Parathyroid adenoma (tissue), 2 donors: ENCODE data around the gene STAU1.
"Not testable (repeated sequence)": the region's sequence is repeated elsewhere in the genome, so short reads cannot be mapped to it uniquely, and the experiment has no call there.

Source experiments
- H2AFZ ChIP-seq: fragments of 300-600 bp; sonication (generic); one replicate; pipeline ENCODE4 v1.7.0; 2017; ENCODE audit warnings: antibody characterized with exemption, mild to moderate bottlenecking
- H3K27ac ChIP-seq: fragments of 300-600 bp; sonication (generic); one replicate; pipeline ENCODE4 v1.7.0; 2017
- H3K27me3 ChIP-seq: fragments of 300-600 bp; sonication (generic); one replicate; pipeline ENCODE4 v1.7.0; 2017; ENCODE audit warnings: low read length; ENCODE audit not compliant: control insufficient read depth, insufficient read depth
- H3K36me3 ChIP-seq: fragments of 300-600 bp; sonication (generic); one replicate; pipeline ENCODE4 v1.7.0; 2017; ENCODE audit warnings: low read length; ENCODE audit not compliant: control insufficient read depth, insufficient read depth
- H3K4me1 ChIP-seq: fragments of 300-600 bp; sonication (generic); one replicate; pipeline ENCODE4 v1.7.0; 2017; ENCODE audit warnings: control low read depth
- H3K4me2 ChIP-seq: fragments of 300-600 bp; sonication (generic); one replicate; pipeline ENCODE4 v1.7.0; 2017; ENCODE audit warnings: low read length
- H3K4me3 ChIP-seq: fragments of 300-600 bp; sonication (generic); one replicate; pipeline ENCODE4 v1.7.0; 2017; ENCODE audit warnings: low read depth, low read length
- H3K79me2 ChIP-seq: fragments of 300-600 bp; sonication (generic); one replicate; pipeline ENCODE4 v1.7.0; 2017; ENCODE audit warnings: control low read depth
- H3K9ac ChIP-seq: fragments of 300-600 bp; sonication (generic); one replicate; pipeline ENCODE4 v1.7.0; 2017; ENCODE audit warnings: mild to moderate bottlenecking
- H3K9me3 ChIP-seq: fragments of 300-600 bp; sonication (generic); one replicate; pipeline ENCODE4 v1.7.0; 2017; ENCODE audit warnings: low read length; ENCODE audit not compliant: control insufficient read depth
- TF ChIP-seq, protein P1 (sequence below): fragments of 300-600 bp; sonication (generic); IDR thresholded peaks from one replicate; pipeline ENCODE4 v1.7.0; 2017; ENCODE audit warnings: antibody characterized with exemption, mild to moderate bottlenecking
- donor health status: primary hyperparathyroidism.

Gene STAU1

DNA sequence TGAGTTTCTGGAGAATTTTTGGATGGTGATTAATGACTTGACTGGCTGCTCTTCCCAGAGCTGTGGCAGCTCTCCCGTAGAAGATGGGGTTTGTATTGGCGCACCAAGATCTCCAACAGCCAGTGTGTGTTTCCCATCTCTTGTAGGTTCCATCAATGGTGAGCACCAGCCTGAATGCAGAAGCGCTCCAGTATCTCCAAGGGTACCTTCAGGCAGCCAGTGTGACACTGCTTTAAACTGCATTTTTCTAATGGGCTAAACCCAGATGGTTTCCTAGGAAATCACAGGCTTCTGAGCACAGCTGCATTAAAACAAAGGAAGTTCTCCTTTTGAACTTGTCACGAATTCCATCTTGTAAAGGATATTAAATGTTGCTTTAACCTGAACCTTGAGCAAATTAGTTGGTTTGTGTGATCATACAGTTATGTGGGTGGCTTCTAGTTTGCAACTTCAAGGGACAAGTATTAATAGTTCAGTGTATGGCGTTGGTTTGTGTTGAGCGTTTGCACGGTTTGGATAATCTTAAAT lies 91.9 kb downstream of the STAU1 start:
- H3K4me1 ChIP-seq, result no peaks in the 10 kb centered on the region
- H3K36me3 ChIP-seq, result no peaks in the 10 kb centered on the region
- H3K27ac ChIP-seq, result no peak overlapping the region
- TF ChIP-seq, protein P1, sequence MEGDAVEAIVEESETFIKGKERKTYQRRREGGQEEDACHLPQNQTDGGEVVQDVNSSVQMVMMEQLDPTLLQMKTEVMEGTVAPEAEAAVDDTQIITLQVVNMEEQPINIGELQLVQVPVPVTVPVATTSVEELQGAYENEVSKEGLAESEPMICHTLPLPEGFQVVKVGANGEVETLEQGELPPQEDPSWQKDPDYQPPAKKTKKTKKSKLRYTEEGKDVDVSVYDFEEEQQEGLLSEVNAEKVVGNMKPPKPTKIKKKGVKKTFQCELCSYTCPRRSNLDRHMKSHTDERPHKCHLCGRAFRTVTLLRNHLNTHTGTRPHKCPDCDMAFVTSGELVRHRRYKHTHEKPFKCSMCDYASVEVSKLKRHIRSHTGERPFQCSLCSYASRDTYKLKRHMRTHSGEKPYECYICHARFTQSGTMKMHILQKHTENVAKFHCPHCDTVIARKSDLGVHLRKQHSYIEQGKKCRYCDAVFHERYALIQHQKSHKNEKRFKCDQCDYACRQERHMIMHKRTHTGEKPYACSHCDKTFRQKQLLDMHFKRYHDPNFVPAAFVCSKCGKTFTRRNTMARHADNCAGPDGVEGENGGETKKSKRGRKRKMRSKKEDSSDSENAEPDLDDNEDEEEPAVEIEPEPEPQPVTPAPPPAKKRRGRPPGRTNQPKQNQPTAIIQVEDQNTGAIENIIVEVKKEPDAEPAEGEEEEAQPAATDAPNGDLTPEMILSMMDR, result no peak
- no peak overlapping the region for H3K4me2 ChIP-seq
- H3K27me3 ChIP-seq, result no peaks in the 10 kb centered on the region
- no peak overlapping the region for H3K4me3 ChIP-seq
- H2AFZ ChIP-seq, result no peak overlapping the region
- H3K9me3 ChIP-seq, result no peaks in the 10 kb centered on the region
- no peak overlapping the region for H3K9ac ChIP-seq
- no peaks in the 10 kb centered on the region for H3K79me2 ChIP-seq

DNA sequence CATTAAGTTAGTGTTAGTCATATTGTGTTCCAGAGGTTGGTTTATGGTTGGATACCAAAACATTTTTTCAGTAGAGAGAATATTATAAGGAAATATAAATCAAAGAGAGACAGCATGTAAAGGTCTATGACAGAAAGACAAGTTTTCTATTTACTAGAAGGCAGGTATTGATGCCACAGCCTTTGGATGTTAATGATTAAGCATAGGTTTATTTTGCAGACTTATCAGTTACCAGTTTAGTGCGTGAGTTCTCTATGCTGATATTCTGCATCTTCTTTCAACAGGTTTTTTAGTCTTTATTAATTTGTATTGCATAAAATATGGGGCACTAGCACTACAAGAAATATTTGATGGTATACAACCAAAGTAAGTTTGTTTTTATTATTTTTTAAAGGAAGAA lies 96.4 kb downstream of the STAU1 start:
- H3K4me2 ChIP-seq, result no peak overlapping the region
- H3K9me3 ChIP-seq, result no peaks in the 10 kb centered on the region
- no peaks in the 10 kb centered on the region for H3K79me2 ChIP-seq
- no peak overlapping the region for H3K27ac ChIP-seq
- H3K4me1 ChIP-seq, result no peaks in the 10 kb centered on the region
- no peak overlapping the region for H3K4me3 ChIP-seq
- no peak overlapping the region for H3K9ac ChIP-seq
- H2AFZ ChIP-seq, result no peak overlapping the region
- H3K36me3 ChIP-seq, result no peaks in the 10 kb centered on the region
- TF ChIP-seq, protein P1, result no peak
- H3K27me3 ChIP-seq, result no peaks in the 10 kb centered on the region

DNA sequence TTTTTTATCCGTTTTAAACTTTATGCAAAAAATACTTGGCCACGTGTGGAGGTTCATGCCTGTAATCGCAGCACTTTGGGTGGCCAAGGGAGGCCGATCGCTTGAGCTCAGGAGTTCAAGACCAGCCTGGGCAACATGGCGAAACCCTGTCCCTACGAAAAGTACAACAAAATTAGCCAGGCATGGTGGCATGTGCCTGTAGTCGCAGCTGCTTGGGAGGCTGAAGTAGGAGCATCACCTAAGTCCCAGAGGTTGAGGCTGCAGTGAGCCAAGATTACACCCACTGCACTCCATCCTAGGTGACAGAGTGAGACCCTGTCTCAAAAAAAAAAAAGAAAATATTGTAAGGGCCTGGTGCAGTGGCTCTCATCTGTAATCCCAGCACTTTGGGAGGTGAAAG lies 97.0 kb downstream of the STAU1 start:
- H3K79me2 ChIP-seq, result no peaks in the 10 kb centered on the region
- H3K27me3 ChIP-seq, result no peaks in the 10 kb centered on the region
- TF ChIP-seq, protein P1, result no peak
- H3K9ac ChIP-seq, result no peak overlapping the region
- no peak overlapping the region for H3K27ac ChIP-seq
- no peak overlapping the region for H3K4me3 ChIP-seq
- H3K9me3 ChIP-seq, result no peaks in the 10 kb centered on the region
- no peak overlapping the region for H2AFZ ChIP-seq
- H3K36me3 ChIP-seq, result no peaks in the 10 kb centered on the region
- no peak overlapping the region for H3K4me2 ChIP-seq
- no peaks in the 10 kb centered on the region for H3K4me1 ChIP-seq

- H3K9me3 ChIP-seq, H3K27ac ChIP-seq, H2AFZ ChIP-seq, H3K27me3 ChIP-seq, H3K4me2 ChIP-seq, H3K36me3 ChIP-seq, H3K9ac ChIP-seq, H3K4me1 ChIP-seq, H3K79me2 ChIP-seq, H3K4me3 ChIP-seq: not testable (repeated sequence)
Observed at GRCh38 chr20:49082295-49082694, 105.8 kb downstream of the STAU1 start.

DNA sequence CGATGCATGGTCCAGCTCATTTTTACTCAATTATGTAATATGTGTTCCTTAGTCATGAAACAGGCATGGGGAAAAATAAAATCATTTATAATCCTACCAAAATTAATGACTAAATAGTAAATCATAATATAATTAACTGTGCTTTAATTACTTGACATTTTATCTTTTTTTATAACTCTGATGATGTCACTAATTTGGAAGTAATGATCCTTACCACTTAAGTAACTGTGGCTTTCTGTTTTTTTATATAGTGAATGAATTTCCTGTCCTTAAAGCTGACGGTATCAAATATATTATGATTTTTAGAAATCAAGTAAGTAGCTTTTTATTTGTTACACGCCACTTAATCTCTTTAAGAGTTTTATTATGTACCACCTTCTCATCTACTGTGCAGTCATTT lies 109.8 kb downstream of the STAU1 start:
- TF ChIP-seq, protein P1, result no peak
- no peak overlapping the region for H2AFZ ChIP-seq
- no peaks in the 10 kb centered on the region for H3K27me3 ChIP-seq
- H3K27ac ChIP-seq, result no peak overlapping the region
- no peak overlapping the region for H3K4me2 ChIP-seq
- no peaks in the 10 kb centered on the region for H3K9me3 ChIP-seq
- H3K36me3 ChIP-seq, result no peaks in the 10 kb centered on the region
- H3K9ac ChIP-seq, result no peak overlapping the region
- no peaks in the 10 kb centered on the region for H3K4me1 ChIP-seq
- no peak overlapping the region for H3K4me3 ChIP-seq
- no peaks in the 10 kb centered on the region for H3K79me2 ChIP-seq
